G401 (cell line): ENCODE measurements around the gene PRKAG3. TPM values are rescaled to one million over a fixed set of nuclear protein-coding genes. Genes with fewer than 3 reads are reported as not detected.

Experiments used
- total RNA-seq: library from RNA; depleted of rRNA; stranded (reverse); fragments of >200 nt; shearing (Covaris generic); gene quantifications from 2 replicates; pipeline ENCODE4 v1.2.3, GENCODE V29; 2014; rRNA removed

The PRKAG3 gene
- total RNA-seq, 1 experiment from 2014 or later = not detected

Other genes starting within 250 kb of the PRKAG3 start
- 1.2 and 1.3 TPM in 2 replicates for gene PLCD4, start 223.9 kb downstream of the PRKAG3 start, total RNA-seq
- 4.4 and 6.2 TPM in 2 replicates for gene ZNF142, start 172.2 kb downstream of the PRKAG3 start, total RNA-seq
- 19.4 and 47.4 TPM in 2 replicates for gene BCS1L, start 172.1 kb downstream of the PRKAG3 start, total RNA-seq
- 35.6 and 48.6 TPM in 2 replicates for gene RNF25, start 159.8 kb downstream of the PRKAG3 start, total RNA-seq
- gene STK36, start 159.7 kb downstream of the PRKAG3 start, total RNA-seq = 14.4 and 22.9 TPM in 2 replicates
- 6.3 and 9.7 TPM in 2 replicates for gene TTLL4, start 121.0 kb downstream of the PRKAG3 start, total RNA-seq
- not detected in 2 replicates for gene CYP27A1, start 49.7 kb downstream of the PRKAG3 start, total RNA-seq
- 0.14 TPM in 1 of 2 replicates, not detected in the other for gene WNT6, start 28.0 kb upstream of the PRKAG3 start, total RNA-seq
- 0.12 and 1.4 TPM in 2 replicates for gene WNT10A, start 49.0 kb upstream of the PRKAG3 start, total RNA-seq
- 0.51 and 2.2 TPM in 2 replicates for gene CDK5R2, start 127.9 kb upstream of the PRKAG3 start, total RNA-seq
- not detected in 2 replicates for gene FEV, start 153.4 kb upstream of the PRKAG3 start, total RNA-seq
- not detected in 2 replicates for gene CRYBA2, start 161.6 kb upstream of the PRKAG3 start, total RNA-seq
- gene CFAP65, start 209.7 kb upstream of the PRKAG3 start, total RNA-seq = not detected in 2 replicates
- gene IHH, start 229.1 kb upstream of the PRKAG3 start, total RNA-seq = not detected in 2 replicates